PC-9 (cell line): Measurements from ENCODE around the gene AGRP.

Experiments used
- EZH2 ChIP-seq: fragments of 200-600 bp; sonication (generic); IDR thresholded peaks from 2 replicates; pipeline ENCODE4 v1.8.0; 2017; ENCODE audit warnings: antibody characterized with exemption, low read depth
- TF ChIP-seq, protein P1 (sequence below): fragments of 200-600 bp; sonication (generic); conservative IDR thresholded peaks from 2 replicates; pipeline ENCODE4 v1.6.1; 2017; ENCODE audit warnings: mixed run types, antibody characterized with exemption, mild to moderate bottlenecking, moderate library complexity

DNA sequence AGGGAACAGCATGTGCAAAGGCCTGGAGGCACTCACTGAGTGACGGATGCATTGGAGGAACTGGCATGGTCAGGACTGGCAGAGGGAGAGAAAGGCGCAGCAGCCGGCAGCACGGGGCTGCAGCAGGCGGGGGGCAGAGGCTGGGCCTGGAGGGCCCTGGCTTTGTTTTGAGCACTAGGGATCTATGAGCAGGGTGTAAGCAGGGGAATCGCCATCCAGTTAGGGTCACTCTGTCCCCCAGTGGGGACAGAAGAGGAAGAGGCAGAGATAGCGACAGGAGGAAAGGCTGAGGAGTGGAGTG lies 38.3 kb downstream of the AGRP start:
- TF ChIP-seq, protein P1, sequence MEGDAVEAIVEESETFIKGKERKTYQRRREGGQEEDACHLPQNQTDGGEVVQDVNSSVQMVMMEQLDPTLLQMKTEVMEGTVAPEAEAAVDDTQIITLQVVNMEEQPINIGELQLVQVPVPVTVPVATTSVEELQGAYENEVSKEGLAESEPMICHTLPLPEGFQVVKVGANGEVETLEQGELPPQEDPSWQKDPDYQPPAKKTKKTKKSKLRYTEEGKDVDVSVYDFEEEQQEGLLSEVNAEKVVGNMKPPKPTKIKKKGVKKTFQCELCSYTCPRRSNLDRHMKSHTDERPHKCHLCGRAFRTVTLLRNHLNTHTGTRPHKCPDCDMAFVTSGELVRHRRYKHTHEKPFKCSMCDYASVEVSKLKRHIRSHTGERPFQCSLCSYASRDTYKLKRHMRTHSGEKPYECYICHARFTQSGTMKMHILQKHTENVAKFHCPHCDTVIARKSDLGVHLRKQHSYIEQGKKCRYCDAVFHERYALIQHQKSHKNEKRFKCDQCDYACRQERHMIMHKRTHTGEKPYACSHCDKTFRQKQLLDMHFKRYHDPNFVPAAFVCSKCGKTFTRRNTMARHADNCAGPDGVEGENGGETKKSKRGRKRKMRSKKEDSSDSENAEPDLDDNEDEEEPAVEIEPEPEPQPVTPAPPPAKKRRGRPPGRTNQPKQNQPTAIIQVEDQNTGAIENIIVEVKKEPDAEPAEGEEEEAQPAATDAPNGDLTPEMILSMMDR, result no peak
- TF ChIP-seq EZH2, result no peak
